Measurements from ENCODE around the gene HYOU1. TPM values are rescaled to one million over a fixed set of nuclear protein-coding genes. Genes with fewer than 3 reads are reported as not detected.
"Not testable (repeated sequence)": the region's sequence is repeated elsewhere in the genome, so short reads cannot be mapped to it uniquely, and the experiment has no call there.

Gene HYOU1
- total RNA-seq, 1 donor from 2014 or later: 52.7 TPM

GRCh38 chr11:119019996-119020395 is 37.0 kb downstream of the HYOU1 start:
- no peak for DNase-seq

- DNase-seq: peak; percentile 99
Observed at GRCh38 chr11:119018074-119018938, 38.7 kb downstream of the HYOU1 start, which contains the start of the genes RPS25 and TRAPPC4. TSS of gene RPS25 (minus strand) at chr11:119018343. CDS start at chr11:119018284, 59 bp downstream. TSS of gene TRAPPC4 (plus strand) at chr11:119018766. CDS start at chr11:119018796, 30 bp downstream.

- not testable (repeated sequence) for DNase-seq
Observed at GRCh38 chr11:119017377-119017776, 39.6 kb downstream of the HYOU1 start.

GRCh38 chr11:119016216-119017009 is 40.6 kb downstream of the HYOU1 start:
- DNase-seq: no peak

- no peak for DNase-seq
Observed at GRCh38 chr11:119015054-119015611, 41.9 kb downstream of the HYOU1 start.

GRCh38 chr11:119014209-119014924 is 42.6 kb downstream of the HYOU1 start:
- no peak for DNase-seq

- no peak for DNase-seq
Observed at GRCh38 chr11:119012629-119013170, 44.3 kb downstream of the HYOU1 start.

GRCh38 chr11:119011476-119012053 is 45.4 kb downstream of the HYOU1 start:
- no peak for DNase-seq

GRCh38 chr11:119006656-119007055 is 50.3 kb downstream of the HYOU1 start:
- DNase-seq: no peak

GRCh38 chr11:119000906-119001305 is 56.1 kb downstream of the HYOU1 start:
- DNase-seq: no peak

GRCh38 chr11:118998822-118999221 is 58.2 kb downstream of the HYOU1 start:
- DNase-seq: no peak

GRCh38 chr11:118998388-118998717 is 58.7 kb downstream of the HYOU1 start:
- no peak for DNase-seq

GRCh38 chr11:118997627-118998387 is 59.2 kb downstream of the HYOU1 start, which contains the start of gene CENATAC:
TSS of gene CENATAC (plus strand) at chr11:118998138. CDS start at chr11:118998198, 60 bp downstream.
- peak; percentile 97 for DNase-seq

- DNase-seq: no peak
Observed at GRCh38 chr11:118996926-118997626, 59.9 kb downstream of the HYOU1 start.

Small RNA genes lying within 50 kb of the gene (small RNA-seq; reads per million reads assigned to genes)
- gene AP003392.2 (ENCODE audit: low replicate concordance) (not detected), gene RF00017 (ENCODE audit: low replicate concordance) (not detected), gene RF00019 (ENCODE audit: low replicate concordance) (not detected)

Other genes with a start within 250 kb of the HYOU1 start
- gene CXCR5, start 173.3 kb downstream of the HYOU1 start, total RNA-seq: 0.10 TPM
- 37.5 TPM for gene BCL9L, start 131.3 kb downstream of the HYOU1 start, total RNA-seq
- gene UPK2, start 100.9 kb downstream of the HYOU1 start, total RNA-seq: not detected
- gene FOXR1, start 85.4 kb downstream of the HYOU1 start, total RNA-seq: not detected
- gene CENATAC, start 59.1 kb downstream of the HYOU1 start, total RNA-seq: 31.6 TPM
- gene RPS25, start 38.9 kb downstream of the HYOU1 start, total RNA-seq: 2,908 TPM
- gene TRAPPC4, start 38.4 kb downstream of the HYOU1 start, total RNA-seq: 29.2 TPM
- gene SLC37A4, start 26.3 kb downstream of the HYOU1 start, total RNA-seq: 8.8 TPM
- 29.7 TPM for gene VPS11, start 10.6 kb upstream of the HYOU1 start, total RNA-seq
- 21.0 TPM for gene HMBS, start 27.7 kb upstream of the HYOU1 start, total RNA-seq
- 8.0 TPM for gene DPAGT1, start 44.6 kb upstream of the HYOU1 start, total RNA-seq
- gene C2CD2L, start 50.1 kb upstream of the HYOU1 start, total RNA-seq: 5.6 TPM
- gene HINFP, start 64.4 kb upstream of the HYOU1 start, total RNA-seq: 14.7 TPM
- gene ABCG4, start 91.8 kb upstream of the HYOU1 start, total RNA-seq: 0.31 TPM
- 35.4 TPM for gene NLRX1, start 111.5 kb upstream of the HYOU1 start, total RNA-seq
- gene NHERF4, start 128.3 kb upstream of the HYOU1 start, total RNA-seq: not detected
- 10.9 TPM for gene CBL, start 149.1 kb upstream of the HYOU1 start, total RNA-seq